AML-193 (cell line): ENCODE results near the gene TMEM135.

Source experiments
- DNase-seq, 2 experiments: peaks; one replicate each; lab custom pipeline; 2025; lab: John Stamatoyannopoulos, UW

The TMEM135 gene

GRCh38 chr11:87306262-87306851, 268.6 kb downstream of the TMEM135 start:
- no peak for DNase-seq

DNA sequence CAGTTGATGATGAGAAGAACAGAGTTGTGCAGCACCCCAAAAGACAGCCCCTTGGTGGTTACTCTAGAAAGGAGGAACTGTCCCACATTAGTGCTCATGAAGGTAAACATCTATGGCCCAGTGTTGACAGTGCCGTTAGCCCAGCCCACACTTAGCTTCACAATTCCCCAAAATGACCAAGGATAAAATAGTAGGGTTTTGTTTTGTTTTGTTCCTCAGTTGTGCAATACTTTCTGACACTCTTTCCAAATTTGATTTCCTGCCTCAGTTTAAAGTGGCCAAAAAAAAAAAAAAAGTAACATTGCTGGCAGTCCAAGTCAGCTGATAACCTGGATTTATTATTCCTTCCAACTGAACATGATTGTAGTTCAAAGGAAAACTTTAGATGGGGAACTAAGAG, 269.4 kb downstream of the TMEM135 start:
- no peak for DNase-seq

DNA sequence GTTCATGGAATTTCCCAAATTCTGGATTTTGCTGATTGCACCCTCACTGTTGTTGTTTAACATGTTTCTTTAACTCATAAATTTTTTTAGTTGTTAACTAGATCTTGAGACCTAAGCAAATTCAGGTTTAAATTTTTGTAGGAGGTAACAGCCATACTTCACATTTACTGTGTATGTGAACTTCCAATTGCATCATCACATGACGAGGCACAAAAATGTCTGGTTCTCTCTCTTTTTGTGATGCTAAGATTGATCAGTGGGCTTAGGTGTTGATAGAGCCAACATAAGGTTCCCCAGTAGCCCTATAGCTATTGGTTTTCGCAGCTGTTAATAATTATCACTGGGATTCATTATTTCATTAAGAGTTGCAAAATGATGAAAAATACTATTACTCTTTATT, 277.5 kb downstream of the TMEM135 start:
- no peak for DNase-seq

DNA sequence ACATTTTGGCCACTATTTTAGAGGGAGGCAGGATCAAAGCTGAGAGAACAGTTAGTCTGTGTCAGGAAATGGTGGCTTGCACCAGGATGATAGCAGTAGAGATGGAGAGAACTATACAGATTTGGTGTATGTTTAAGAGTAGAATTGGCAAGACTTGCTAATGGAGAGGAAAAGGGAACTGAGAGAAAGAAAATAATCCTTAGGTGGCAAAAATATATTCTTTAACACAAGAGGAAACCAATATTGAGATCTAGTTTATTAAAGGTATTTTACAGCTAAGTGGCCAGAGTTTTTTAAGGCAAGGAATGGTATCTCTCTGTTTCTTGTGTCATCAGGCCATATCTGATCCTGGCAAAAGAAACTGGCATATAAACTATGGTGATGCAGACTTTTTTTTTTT, 278.8 kb downstream of the TMEM135 start:
- no peak for DNase-seq

DNA sequence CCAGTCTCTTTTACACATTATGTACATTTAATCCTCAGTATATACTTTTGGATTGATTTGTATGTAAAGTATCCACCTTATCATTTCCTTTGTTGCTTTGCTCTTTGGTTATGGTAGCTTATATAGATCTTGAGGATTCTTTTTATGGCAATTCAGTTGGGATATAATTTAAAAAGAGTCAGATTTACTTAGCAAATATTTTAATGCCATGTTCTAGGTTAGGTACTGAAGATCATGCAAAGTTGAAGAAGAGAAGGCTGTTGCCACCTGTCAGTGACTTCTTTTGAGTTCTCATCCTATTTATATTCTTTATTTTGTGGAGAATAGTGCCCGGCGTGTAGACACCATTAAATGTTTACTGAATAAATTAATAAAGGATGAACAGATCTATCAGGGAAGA, 279.7 kb downstream of the TMEM135 start:
- DNase-seq, result no peak

DNA sequence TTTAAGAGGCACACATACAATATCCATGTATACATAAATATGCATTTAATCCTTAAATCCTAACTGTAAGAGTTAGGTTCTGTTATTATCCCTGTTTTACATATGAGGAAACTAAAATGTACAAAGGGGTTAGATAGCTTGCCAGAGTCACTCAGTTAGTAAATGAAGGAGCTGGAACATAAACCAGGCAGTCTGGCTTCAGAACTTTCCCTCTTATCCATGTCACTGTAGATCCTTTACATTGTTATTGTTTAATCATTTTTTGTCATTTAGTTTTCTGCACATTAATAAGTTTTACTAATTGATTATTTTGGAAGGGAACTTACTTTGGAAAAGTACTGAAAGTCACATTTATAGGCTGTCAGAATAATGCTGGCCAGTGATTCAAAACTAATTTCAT, 282.4 kb downstream of the TMEM135 start:
- no peak for DNase-seq

- DNase-seq, result no peak
Measured at GRCh38 chr11:87322568-87322967, 284.8 kb downstream of the TMEM135 start.

- no peak for DNase-seq
Measured at GRCh38 chr11:87323899-87324298, 286.2 kb downstream of the TMEM135 start.

DNA sequence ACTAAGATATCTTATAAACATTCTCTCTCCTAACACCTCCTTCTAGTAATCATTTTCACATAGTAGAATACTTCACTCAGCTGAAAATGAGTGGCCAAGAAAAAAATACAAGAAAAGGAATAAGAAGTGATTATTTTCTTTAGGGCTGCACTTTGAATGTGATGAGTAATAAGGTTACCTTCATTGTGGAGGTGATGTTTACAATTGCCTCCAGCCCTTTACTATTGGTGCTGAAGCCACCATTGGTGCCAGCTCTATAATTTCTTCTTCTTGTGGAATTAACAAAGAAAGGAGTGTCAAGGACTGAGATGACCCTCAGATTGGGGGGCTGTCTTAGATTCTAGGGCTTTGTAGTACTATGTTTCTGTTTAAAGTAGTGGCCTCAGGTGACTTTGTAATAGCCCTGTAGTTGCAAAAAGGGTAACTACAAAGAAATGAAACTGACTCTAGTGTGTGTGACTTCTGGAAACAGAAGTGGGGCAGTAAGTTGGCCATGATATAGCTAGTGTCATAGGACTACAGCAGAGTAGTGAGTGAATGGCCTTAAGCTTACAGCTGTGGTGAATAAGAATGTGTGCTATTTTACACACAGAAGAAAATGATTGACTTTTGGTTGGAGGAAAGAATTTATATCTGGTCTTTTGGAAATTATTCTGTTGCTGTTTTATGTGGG, 287.2 kb downstream of the TMEM135 start:
- no peak for DNase-seq

DNA sequence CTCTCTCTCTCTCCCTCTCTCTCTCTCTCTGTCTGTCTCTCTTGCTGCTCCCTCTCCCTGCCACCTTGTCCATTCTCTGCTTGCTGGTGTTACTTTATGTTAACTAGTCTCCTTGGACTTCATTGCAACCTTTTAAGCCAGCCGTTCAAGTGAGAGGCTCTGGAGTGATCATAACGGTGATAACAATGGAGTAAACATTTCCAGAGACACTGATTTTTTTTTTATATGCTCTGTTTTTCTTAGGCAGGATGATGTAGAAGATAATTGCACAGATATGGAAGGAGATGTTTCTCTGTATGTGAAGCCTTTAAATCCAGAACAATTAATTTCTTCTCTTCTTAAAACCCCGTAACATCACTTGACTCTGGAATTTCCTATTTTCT, 287.7 kb downstream of the TMEM135 start:
- no peak for DNase-seq

DNA sequence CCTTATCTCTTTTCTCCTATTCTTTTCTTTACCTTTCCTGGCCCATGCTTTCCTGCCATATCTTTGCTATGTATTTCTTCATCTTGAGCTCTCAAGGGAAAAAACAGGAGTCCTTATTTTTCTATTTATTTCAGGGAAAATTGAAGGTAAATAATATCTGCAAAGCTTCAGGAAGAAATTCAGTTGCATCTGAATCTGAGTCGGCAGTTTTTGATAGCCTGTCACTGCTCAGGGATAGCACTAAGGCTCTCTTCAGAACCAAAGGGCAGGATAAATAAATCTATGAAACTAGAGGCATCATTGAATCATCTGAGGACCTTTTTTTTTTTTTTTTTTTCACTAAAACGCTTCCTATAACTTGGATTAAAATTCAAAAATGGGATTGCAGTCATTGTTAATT, 288.9 kb downstream of the TMEM135 start:
- no peak for DNase-seq

DNA sequence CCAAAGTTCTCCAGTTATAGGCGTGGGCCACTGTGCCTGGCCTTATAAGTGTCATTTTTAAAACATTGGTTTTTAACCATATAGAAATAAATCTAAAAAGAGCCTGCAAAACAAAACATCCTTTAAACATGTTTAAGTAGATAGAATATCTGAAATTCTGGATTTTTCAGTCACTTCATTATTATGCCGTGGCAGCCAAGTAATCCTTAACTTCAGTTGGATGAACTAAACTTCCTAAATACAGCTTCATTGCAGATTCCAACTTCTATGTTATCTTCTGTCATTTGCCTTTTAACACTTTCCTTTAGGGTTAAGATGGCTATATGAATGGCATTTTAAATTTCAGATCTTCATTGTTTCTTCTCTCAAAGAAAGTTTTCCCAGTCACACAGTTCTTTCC, 291.4 kb downstream of the TMEM135 start:
- DNase-seq, result no peak

- DNase-seq, result no peak
Measured at GRCh38 chr11:87330187-87330601, 292.5 kb downstream of the TMEM135 start.

DNA sequence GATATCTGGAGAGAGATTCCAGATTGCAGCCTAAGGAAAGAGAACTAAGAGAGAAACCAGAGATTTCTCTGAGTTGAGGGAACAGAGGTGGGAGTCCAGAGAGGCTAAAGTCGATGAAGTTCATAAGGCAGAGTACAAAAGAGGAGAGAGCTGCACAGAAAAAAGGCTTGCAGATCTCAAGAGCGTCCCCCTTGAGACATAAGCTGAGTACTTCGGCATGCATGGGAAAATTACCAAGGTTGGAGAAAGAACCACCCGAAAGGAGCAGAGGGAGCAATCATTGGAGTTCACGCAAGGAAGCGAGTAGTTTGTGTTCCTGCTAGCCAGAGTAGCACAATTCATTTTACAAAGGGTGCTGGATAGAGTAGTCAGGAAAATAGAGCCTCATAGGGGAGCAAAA, 293.5 kb downstream of the TMEM135 start:
- no peak for DNase-seq

DNA sequence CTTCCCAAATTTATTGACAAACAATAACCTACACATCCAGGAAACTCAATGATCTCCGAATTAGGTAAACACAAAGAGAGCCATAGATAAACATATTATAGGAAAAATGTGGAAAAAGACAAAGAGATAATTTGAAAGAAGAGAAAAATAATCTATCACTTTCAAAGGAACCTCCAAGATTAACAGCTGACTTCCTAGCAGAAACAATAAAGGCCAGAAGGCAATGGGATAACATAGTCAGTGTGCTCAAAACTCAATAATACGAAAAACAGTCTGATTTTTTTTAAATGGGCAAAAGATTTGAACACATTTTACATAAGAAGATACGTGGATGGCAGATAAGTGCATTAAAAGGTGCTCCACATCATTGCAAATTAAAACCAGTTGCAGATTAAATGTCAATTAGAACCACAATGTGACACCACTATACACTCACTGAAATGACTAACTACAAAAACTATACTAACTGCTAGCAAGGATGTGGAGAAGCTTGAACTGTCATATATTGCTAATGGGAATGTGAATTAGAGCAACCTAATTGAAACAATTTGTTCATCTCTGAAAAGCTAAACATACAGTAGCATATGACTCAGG, 300.4 kb downstream of the TMEM135 start:
- no peak for DNase-seq

- DNase-seq, result no peak
Measured at GRCh38 chr11:87339416-87339815, 301.7 kb downstream of the TMEM135 start.

DNA sequence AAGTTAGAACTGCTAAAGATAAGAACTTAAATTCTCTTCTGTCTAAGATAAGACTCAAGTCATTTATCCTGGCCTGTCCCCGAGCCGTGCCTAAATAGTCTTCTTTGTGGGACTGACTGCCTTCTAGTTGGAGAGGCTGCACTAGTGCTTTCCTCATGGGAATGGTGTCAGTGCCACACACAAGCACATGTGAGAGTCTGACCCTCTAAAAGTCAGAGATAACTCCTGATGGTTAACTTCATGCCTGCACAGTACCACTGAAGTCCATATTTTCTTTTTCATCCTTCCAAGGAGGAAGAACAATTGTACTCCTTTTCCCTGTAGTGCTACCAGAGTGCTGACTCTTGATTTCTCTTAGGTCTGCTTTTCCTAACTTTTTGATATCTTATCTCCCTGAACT, 309.7 kb downstream of the TMEM135 start:
- no peak for DNase-seq

DNA sequence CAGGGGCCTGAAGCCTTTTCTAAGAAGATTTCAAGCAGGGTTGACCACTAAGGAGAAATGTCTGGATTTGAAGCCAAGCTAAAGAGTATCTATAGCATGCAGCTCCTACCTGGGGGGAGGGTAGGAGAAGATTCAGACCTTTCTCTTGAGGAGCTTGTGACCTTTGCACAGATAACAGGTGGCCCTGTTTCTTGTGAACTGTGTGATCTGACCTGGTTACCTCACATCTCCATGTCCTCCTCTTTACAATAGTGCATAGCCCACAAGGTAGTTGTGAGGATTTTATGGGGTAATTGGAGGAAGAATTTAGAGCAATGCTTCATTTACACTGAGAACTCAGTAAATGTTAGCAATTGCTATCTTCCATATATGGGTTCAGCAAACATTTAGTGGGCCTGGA, 310.1 kb downstream of the TMEM135 start:
- DNase-seq, result no peak

DNA sequence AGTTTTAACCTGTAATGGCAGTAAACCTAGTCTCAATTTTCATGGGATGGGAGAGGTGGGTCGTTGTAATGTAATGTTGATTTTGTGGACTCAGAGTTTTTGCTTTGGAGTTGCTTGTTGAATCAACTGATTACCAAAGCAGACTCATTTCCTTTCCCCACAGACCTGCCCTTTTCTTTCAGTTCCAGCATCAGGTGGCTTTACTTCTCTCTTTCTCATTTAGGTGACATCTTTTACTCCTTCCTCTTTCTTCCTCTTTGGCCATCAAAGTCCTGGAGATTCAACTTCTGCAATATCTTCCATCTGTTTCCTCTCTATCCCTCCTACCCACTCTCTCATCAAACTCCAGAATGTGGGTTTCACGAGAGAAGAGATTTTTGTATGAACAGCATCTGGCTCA, 313.9 kb downstream of the TMEM135 start:
- DNase-seq, result peak; percentile 74 to 83

- peak; percentile 65 for DNase-seq
Measured at GRCh38 chr11:87352759-87353707, 315.3 kb downstream of the TMEM135 start.

- DNase-seq, result no peak
Measured at GRCh38 chr11:87353771-87354345, 316.1 kb downstream of the TMEM135 start.

DNA sequence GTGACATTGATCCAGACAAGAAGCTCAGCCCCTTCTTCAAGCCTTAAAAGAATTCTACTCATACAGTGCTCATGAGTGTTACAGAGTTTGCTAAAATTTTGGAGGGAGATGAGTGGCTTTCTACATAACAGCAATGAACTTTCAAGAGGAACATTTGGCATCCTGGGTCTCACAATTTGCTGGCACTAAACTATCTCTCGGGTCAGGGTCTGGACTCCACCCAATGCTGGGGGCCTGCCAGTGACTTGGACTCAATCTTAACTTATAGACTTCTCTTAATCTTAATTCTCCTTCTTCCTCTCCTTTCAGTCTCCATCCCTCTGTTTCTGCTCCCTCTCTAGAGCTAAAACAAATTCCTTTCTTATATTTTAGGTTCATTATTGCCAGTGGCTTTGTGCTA, 317.9 kb downstream of the TMEM135 start:
- no peak for DNase-seq
